NB4 (cell line): ENCODE data around the gene EFNA4.

Source experiments
- DNase-seq: peaks from one replicate; pipeline ENCODE4 v3.0.0; 2010; ENCODE audit warnings: low read depth
- H3K4me3 ChIP-seq: one replicate; pipeline ENCODE4 v1.5.1; 2011; ENCODE audit warnings: mild to moderate bottlenecking, low read depth, low read length, moderate library complexity
- MYC ChIP-seq: IDR thresholded peaks from 2 replicates; pipeline ENCODE4 v1.6.1; 2011; ENCODE audit warnings: low read depth, low read length
- POLR2A ChIP-seq: IDR thresholded peaks from 2 replicates; pipeline ENCODE4 v1.6.1; 2011; ENCODE audit warnings: mild to moderate bottlenecking; ENCODE audit not compliant: insufficient read length; ENCODE audit errors: extremely low read depth
- TF ChIP-seq, protein P1 (sequence below): IDR thresholded peaks from 2 replicates; pipeline ENCODE4 v1.6.1; 2011; ENCODE audit warnings: low read depth, low read length
- TF ChIP-seq, protein P2 (sequence below): IDR thresholded peaks from one replicate; pipeline ENCODE4 v1.5.1; 2012; ENCODE audit warnings: low read depth, low read length

Gene EFNA4

DNA sequence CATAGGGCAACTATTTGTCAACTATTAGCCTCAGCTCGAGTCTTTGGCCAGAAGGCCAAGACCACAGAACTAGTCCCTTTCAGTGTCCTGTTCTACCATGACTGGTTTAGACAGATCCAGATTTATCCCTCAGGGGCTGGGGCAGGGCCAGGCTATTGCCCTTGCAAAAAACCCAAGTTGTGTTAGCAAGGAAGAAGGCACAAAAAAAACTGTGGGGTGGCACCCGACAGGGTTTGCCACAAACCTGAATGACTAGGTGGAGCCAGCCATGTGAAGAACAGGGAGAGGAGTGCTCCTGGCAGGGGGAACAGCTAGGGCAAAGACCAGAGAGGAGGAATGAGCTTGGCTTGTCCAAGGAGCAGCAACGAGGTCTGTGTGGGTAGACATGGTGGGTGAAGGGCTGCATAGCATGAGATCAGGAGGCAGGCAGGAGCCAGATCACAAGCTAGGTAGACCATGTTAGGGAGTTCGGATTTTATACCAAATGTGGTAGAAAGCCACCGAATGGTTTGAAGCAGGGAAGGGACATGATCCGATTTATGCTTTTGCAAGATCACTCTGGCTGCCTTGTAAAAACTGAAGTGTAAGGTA is 25.6 kb upstream of the EFNA4 start:
- TF ChIP-seq POLR2A (no peak), MYC (no peak)
- TF ChIP-seq, protein P1, sequence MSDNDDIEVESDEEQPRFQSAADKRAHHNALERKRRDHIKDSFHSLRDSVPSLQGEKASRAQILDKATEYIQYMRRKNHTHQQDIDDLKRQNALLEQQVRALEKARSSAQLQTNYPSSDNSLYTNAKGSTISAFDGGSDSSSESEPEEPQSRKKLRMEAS: no peak
- TF ChIP-seq, protein P2, sequence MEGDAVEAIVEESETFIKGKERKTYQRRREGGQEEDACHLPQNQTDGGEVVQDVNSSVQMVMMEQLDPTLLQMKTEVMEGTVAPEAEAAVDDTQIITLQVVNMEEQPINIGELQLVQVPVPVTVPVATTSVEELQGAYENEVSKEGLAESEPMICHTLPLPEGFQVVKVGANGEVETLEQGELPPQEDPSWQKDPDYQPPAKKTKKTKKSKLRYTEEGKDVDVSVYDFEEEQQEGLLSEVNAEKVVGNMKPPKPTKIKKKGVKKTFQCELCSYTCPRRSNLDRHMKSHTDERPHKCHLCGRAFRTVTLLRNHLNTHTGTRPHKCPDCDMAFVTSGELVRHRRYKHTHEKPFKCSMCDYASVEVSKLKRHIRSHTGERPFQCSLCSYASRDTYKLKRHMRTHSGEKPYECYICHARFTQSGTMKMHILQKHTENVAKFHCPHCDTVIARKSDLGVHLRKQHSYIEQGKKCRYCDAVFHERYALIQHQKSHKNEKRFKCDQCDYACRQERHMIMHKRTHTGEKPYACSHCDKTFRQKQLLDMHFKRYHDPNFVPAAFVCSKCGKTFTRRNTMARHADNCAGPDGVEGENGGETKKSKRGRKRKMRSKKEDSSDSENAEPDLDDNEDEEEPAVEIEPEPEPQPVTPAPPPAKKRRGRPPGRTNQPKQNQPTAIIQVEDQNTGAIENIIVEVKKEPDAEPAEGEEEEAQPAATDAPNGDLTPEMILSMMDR: no peak
- no peak overlapping the region for H3K4me3 ChIP-seq
- DNase-seq: no peak

DNA sequence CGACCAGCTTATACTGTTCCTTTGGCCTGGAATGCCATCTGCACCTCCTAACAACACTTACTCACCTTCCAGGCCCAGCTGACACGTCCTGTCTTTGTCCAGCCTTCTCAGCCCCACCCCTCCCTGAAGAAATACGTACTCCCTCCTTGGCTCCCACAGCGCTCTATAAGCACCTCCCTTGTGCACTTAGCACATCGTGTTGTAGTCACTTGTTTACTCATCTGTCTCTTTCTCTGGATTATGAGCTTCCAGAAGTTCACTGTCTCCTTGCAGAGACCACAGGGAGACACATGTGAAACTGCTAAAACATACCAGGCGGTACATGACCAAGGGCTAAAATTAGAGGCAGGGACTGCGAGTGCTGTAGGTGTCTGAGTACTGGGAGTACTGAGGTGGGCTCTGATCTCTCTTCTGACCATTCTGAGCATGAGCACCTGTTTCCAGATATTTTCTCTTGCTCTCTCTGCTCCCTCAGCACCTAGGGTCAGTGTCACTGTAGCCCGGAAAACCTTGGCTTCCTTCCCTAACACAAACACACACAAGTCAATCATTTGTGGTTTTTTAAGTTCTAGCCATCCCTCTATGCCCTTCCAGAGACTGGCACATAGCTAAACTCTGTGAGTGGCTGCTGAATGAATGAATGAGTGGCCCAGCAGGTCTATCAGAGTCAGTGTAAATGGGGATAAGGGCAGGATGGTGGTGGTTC is 24.8 kb upstream of the EFNA4 start:
- no peak for DNase-seq
- H3K4me3 ChIP-seq: no peak overlapping the region
- TF ChIP-seq, protein P2: no peak
- TF ChIP-seq POLR2A: no peak

DNA sequence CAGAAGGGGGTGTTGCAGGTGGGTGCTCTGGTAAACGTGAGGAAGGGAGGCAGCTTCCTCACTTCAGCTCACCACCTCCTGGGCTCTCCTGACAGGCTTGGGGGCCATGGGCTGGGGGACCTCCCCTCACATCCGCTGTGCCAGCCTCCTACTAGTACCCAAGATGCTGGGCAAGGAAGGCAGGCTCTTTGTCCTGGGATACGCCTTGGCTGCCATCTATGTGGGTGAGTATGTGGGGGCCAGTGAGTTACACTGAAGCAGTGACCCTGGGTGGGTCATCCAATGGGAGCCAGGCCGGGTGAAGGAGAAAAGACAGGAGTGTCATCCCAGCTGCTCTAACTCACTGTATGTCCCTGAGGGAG is 24.3 kb upstream of the EFNA4 start:
- TF ChIP-seq, protein P2: no peak
- no peak for TF ChIP-seq MYC
- TF ChIP-seq, protein P1: no peak
- TF ChIP-seq POLR2A: no peak
- no peak overlapping the region for H3K4me3 ChIP-seq
- no peak for DNase-seq

DNA sequence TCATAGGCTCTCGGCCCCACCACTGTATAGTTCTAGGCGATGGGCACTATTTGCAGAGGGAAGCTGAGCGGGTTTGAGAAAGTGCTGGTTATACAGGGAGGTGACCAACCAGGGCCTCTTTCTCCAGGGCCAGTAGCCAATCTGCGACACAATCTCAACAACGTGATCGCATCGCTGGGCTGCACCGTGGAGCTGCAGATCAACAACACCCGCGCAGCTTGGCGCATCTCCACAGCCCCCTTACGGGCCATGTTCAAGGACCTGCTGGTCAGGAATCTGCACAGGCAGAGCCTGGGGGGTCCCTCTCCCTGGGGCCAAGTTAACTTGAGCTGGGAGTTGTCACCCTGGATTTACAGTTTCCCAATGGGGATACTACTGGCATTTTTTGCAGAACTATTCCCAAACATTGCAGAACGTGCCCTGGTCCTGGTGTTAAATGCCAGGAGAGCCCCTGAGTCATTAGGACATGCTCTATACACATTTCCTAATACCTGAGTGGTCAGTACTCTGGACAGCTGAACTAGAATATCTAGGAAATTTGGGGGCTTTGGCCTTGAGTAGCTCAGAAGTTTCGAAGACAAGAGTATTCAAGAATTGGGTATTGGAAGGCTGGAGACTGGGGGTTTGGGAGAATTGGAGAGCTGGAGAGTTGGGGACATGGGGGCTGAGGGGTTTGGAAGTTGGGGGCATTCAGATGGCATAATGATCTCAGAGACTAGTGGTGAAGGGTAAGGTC is 23.0 kb upstream of the EFNA4 start:
- no peak overlapping the region for H3K4me3 ChIP-seq
- DNase-seq: no peak
- TF ChIP-seq MYC (no peak), POLR2A (no peak)
- TF ChIP-seq, protein P1: no peak
- TF ChIP-seq, protein P2: no peak

DNA sequence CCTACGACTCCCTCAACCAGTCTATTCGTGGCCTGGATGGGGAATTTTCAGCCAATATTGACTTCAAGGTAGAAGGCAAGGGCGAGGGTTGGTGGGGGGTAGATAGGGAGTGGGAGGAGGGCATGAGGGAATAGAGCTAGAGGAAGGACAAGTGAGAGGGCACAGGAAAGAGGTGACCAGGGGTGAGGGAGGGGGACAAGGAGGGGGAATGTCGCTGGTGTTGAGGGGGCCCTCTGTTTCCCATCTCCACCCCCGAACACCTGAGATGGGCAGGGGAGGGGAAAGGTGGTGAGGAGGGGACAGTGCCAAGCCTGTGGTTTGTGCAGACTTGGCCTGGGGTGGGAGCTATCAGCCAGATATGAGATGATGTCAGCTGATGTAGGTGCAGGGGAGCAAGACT is 20.8 kb upstream of the EFNA4 start:
- no peak for DNase-seq
- H3K4me3 ChIP-seq: no peak overlapping the region
- TF ChIP-seq, protein P1: no peak
- TF ChIP-seq, protein P2: no peak
